ENCODE measurements around the gene FMNL2. TPM values are rescaled to one million over a fixed set of nuclear protein-coding genes. Genes with fewer than 3 reads are reported as not detected.
A peak's percentile ranks its signal among the peaks of the same experiment; 100 is the strongest.

Gene FMNL2
- total RNA-seq, 1 donor from 2014 or later: 12.0 TPM

- Histone ChIP-seq H3K9me3 (no peaks in the 10 kb centered on the region), H3K27me3 (no peaks in the 10 kb centered on the region), H3K4me1 (peaks cover 7 to 28% of the 10 kb centered on the region in 2 donors), H3K36me3 (no peaks in the 10 kb centered on the region), H3K27ac (peak overlapping the region in 1 of 2 donors; percentile 70), H3K4me3 (no peak overlapping the region)
- intact Hi-C loops (cut with DNase I): no loop called here
- TF ChIP-seq CTCF (IDR thresholded peaks at IDR 0.05): no peak
- no peak for DNase-seq (ENCODE audit: low spot score in 2 of 2)
Measured at GRCh38 chr2:152501666-152502065, 166.7 kb downstream of the FMNL2 start.

GRCh38 chr2:152504618-152505017, 169.6 kb downstream of the FMNL2 start:
- TF ChIP-seq CTCF (IDR thresholded peaks at IDR 0.05): no peak
- Histone ChIP-seq H3K4me3 (no peak overlapping the region), H3K9me3 (no peaks in the 10 kb centered on the region), H3K36me3 (no peaks in the 10 kb centered on the region), H3K27ac (no peak overlapping the region), H3K4me1 (peaks cover 2 to 14% of the 10 kb centered on the region in 2 donors), H3K27me3 (no peaks in the 10 kb centered on the region)
- DNase-seq (ENCODE audit: low spot score in 2 of 2): no peak
- intact Hi-C loops (cut with DNase I): no loop called here

- DNase-seq (ENCODE audit: low spot score in 2 of 2): no peak
- TF ChIP-seq CTCF (IDR thresholded peaks at IDR 0.05): no peak
Measured at GRCh38 chr2:152505495-152505906, 170.5 kb downstream of the FMNL2 start.

GRCh38 chr2:152506843-152507242, 171.9 kb downstream of the FMNL2 start:
- Histone ChIP-seq H3K27ac (no peak overlapping the region), H3K9me3 (no peaks in the 10 kb centered on the region), H3K27me3 (no peaks in the 10 kb centered on the region), H3K4me3 (no peak overlapping the region), H3K36me3 (no peaks in the 10 kb centered on the region), H3K4me1 (peaks cover 0 to 3% of the 10 kb centered on the region in 2 donors)
- intact Hi-C loops (cut with DNase I): no loop called here
- no peak for TF ChIP-seq CTCF (IDR thresholded peaks at IDR 0.05)
- DNase-seq (ENCODE audit: low spot score in 2 of 2): no peak

More at GRCh38 chr2:152505495-152505906, 170.5 kb downstream of the FMNL2 start:
- H3K4me1 ChIP-seq: peaks cover 2 to 7% of the 10 kb centered on the region in 2 donors
- H3K9me3 ChIP-seq: no peaks in the 10 kb centered on the region
- intact Hi-C loops (cut with DNase I): no loop called here
- H3K27ac ChIP-seq: peak overlapping the region in 1 of 2 donors; percentile 32
- no peaks in the 10 kb centered on the region for H3K36me3 ChIP-seq
- no peaks in the 10 kb centered on the region for H3K27me3 ChIP-seq
- H3K4me3 ChIP-seq: no peak overlapping the region

- Histone ChIP-seq H3K4me3 (no peak overlapping the region), H3K36me3 (no peaks in the 10 kb centered on the region), H3K9me3 (no peaks in the 10 kb centered on the region), H3K27ac (no peak overlapping the region), H3K4me1 (peaks cover 0 to 3% of the 10 kb centered on the region in 2 donors), H3K27me3 (no peaks in the 10 kb centered on the region)
- intact Hi-C loops (cut with DNase I): no loop called here
- TF ChIP-seq CTCF (IDR thresholded peaks at IDR 0.05): no peak
- DNase-seq (ENCODE audit: low spot score in 2 of 2): no peak
Measured at GRCh38 chr2:152507907-152508306, 172.9 kb downstream of the FMNL2 start.

GRCh38 chr2:152508446-152508845, 173.5 kb downstream of the FMNL2 start:
- no peak overlapping the region for H3K4me3 ChIP-seq
- no peaks in the 10 kb centered on the region for H3K9me3 ChIP-seq
- H3K36me3 ChIP-seq: no peaks in the 10 kb centered on the region
- H3K4me1 ChIP-seq: peaks cover 0 to 3% of the 10 kb centered on the region in 2 donors
- no peaks in the 10 kb centered on the region for H3K27me3 ChIP-seq
- TF ChIP-seq CTCF (IDR thresholded peaks at IDR 0.05): no peak
- intact Hi-C loops (cut with DNase I): no loop called here
- no peak for DNase-seq (ENCODE audit: low spot score in 2 of 2)
- no peak overlapping the region for H3K27ac ChIP-seq
